GM18868 (cell line): ENCODE measurements around the gene SLC6A17.

Source experiments
- ATAC-seq: cut with Tn5 transposase; IDR thresholded peaks from one replicate; pipeline ENCODE4 v1.9.1; 2021; ENCODE audit warnings: mild to moderate bottlenecking, moderate library complexity; ENCODE audit not compliant: unreplicated experiment

Gene SLC6A17

GRCh38 chr1:110150330-110151174 lies at the start of gene SLC6A17:
Gene SLC6A17, plus strand, starts transcription at chr1:110150494. Its CDS starts 16,436 bp downstream, at chr1:110166930.
- no peak for ATAC-seq

- ATAC-seq: no peak
Observed at GRCh38 chr1:110102081-110102480, 48.2 kb upstream of the SLC6A17 start.

GRCh38 chr1:110106013-110106941 lies 44.0 kb upstream of the SLC6A17 start:
- peak; percentile 67 for ATAC-seq

- ATAC-seq: no peak
Observed at GRCh38 chr1:110107867-110108469, 42.3 kb upstream of the SLC6A17 start.

- no peak for ATAC-seq
Observed at GRCh38 chr1:110111081-110111480, 39.2 kb upstream of the SLC6A17 start.

GRCh38 chr1:110112143-110112542 lies 38.2 kb upstream of the SLC6A17 start, which contains the start of gene UBL4B:
Gene UBL4B, plus strand, starts transcription at chr1:110112443. Its CDS starts 92 bp downstream, at chr1:110112535.
- no peak for ATAC-seq

GRCh38 chr1:110112656-110113055 lies 37.6 kb upstream of the SLC6A17 start:
- ATAC-seq: no peak

GRCh38 chr1:110113551-110113950 lies 36.7 kb upstream of the SLC6A17 start:
- ATAC-seq: no peak

GRCh38 chr1:110114173-110114572 lies 36.1 kb upstream of the SLC6A17 start:
- ATAC-seq: no peak

GRCh38 chr1:110114784-110115183 lies 35.5 kb upstream of the SLC6A17 start:
- no peak for ATAC-seq

GRCh38 chr1:110118636-110119396 lies 31.5 kb upstream of the SLC6A17 start:
- no peak for ATAC-seq

- no peak for ATAC-seq
Observed at GRCh38 chr1:110119843-110120242, 30.5 kb upstream of the SLC6A17 start.

GRCh38 chr1:110120960-110121561 lies 29.2 kb upstream of the SLC6A17 start:
- no peak for ATAC-seq

- ATAC-seq: no peak
Observed at GRCh38 chr1:110123224-110123623, 27.1 kb upstream of the SLC6A17 start.

GRCh38 chr1:110125810-110126209 lies 24.5 kb upstream of the SLC6A17 start:
- ATAC-seq: no peak

- no peak for ATAC-seq
Observed at GRCh38 chr1:110130113-110130591, 20.1 kb upstream of the SLC6A17 start.

- ATAC-seq: no peak
Observed at GRCh38 chr1:110130989-110131388, 19.3 kb upstream of the SLC6A17 start.

- ATAC-seq: no peak
Observed at GRCh38 chr1:110132682-110133081, 17.6 kb upstream of the SLC6A17 start.

- no peak for ATAC-seq
Observed at GRCh38 chr1:110133436-110133835, 16.9 kb upstream of the SLC6A17 start.
